ENCODE results near the gene ERP44. TPM values are rescaled to one million over a fixed set of nuclear protein-coding genes. Genes with fewer than 3 reads are reported as not detected.
"Not testable (repeated sequence)": the region's sequence is repeated elsewhere in the genome, so short reads cannot be mapped to it uniquely, and the experiment has no call there.

The ERP44 gene
- total RNA-seq, 1 donor = 18.2 TPM

DNA sequence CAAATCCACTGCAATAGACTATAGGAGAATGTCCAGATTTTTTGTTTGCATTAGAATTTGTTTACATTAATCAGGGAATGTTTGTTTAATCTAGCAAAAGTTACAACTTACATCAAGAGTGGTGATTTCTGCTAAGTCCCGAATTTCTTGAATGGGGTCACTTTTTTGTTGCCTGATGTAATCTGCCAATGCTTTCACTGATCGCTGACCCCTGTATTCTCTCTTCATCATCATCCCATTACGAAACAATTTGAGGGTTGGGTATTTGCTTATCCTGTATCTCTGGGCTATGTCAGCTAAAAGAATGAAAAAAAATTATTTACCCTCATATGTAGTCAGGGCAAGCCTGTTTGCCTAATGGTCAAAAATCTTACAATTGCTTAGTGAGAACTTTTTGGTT is 76.9 kb downstream of the ERP44 start:
- Histone ChIP-seq H3K27me3 (ENCODE audit: insufficient read depth, low read length) (no peaks in the 10 kb centered on the region), H3K9me3 (ENCODE audit: low read depth, low read length) (no peaks in the 10 kb centered on the region), H3K4me3 (ENCODE audit: low read length) (no peak overlapping the region), H3K4me1 (ENCODE audit: insufficient read depth, low read length) (no peaks in the 10 kb centered on the region)

DNA sequence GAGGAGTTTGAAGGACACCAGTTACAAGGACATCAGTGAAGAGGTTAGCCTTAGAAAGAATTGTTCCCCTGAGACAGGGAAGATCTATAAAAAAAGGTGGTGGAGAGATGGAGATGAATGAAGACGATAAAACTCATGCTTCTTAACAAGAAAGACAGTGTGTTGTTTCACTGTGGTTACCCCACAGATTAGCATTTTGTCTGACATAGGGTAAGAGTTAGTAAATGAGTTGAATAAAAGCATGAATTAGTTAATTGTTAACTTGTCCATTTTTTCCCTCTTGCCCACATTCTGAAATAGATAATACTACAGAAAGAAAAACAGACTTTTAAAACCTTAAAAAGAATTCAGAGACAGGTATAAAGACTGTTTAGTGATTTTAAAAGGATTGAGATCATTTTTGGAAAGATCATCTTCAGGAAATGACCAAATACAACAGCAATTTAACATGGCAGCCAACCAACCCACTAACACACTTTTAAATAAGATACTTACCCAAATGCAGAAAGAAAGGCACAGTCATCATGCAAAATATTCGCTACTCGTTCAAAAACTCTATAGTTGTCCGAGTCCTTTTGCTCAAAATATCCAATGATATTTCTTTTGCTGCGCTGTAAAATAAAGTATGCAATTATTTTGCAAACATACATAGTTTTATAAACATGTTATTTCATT is 78.5 kb downstream of the ERP44 start:
- Histone ChIP-seq H3K4me3 (ENCODE audit: low read length) (no peak overlapping the region), H3K27me3 (ENCODE audit: insufficient read depth, low read length) (no peaks in the 10 kb centered on the region), H3K9me3 (ENCODE audit: low read depth, low read length) (no peaks in the 10 kb centered on the region), H3K4me1 (ENCODE audit: insufficient read depth, low read length) (no peaks in the 10 kb centered on the region)

GRCh38 chr9:100019541-100019940 is 79.3 kb downstream of the ERP44 start:
- Histone ChIP-seq H3K4me3 (ENCODE audit: low read length) (no peak overlapping the region), H3K27me3 (ENCODE audit: insufficient read depth, low read length) (no peaks in the 10 kb centered on the region), H3K4me1 (ENCODE audit: insufficient read depth, low read length) (no peaks in the 10 kb centered on the region), H3K9me3 (ENCODE audit: low read depth, low read length) (no peaks in the 10 kb centered on the region)

DNA sequence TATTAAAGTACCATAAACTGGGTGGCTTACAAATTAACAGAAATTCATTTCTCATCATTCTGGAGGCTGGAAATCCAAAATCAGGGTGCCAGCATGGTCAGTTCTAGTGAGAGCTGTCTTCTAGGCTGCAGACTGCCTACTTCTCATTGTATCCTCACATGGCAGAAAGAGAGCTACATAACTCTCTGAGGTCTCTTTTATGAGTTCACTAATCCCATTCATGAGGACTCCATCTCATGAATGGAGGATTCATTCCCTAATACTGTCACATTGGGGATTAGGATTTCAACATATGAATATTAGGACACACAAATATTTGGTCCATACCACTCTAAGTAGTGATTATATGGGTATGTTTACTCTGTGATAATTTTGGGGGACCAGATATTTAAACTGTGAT is 84.0 kb downstream of the ERP44 start:
- Histone ChIP-seq H3K4me3 (ENCODE audit: low read length) (no peak overlapping the region), H3K9me3 (ENCODE audit: low read depth, low read length) (peaks cover 8% of the 10 kb centered on the region), H3K27me3 (ENCODE audit: insufficient read depth, low read length) (no peaks in the 10 kb centered on the region), H3K4me1 (ENCODE audit: insufficient read depth, low read length) (no peaks in the 10 kb centered on the region)

GRCh38 chr9:100013573-100013972 is 85.2 kb downstream of the ERP44 start:
- no peaks in the 10 kb centered on the region for H3K27me3 ChIP-seq (ENCODE audit: insufficient read depth, low read length)
- no peaks in the 10 kb centered on the region for H3K4me1 ChIP-seq (ENCODE audit: insufficient read depth, low read length)
- H3K9me3 ChIP-seq (ENCODE audit: low read depth, low read length) = peaks cover 8% of the 10 kb centered on the region
- no peak overlapping the region for H3K4me3 ChIP-seq (ENCODE audit: low read length)

GRCh38 chr9:100012279-100012678 is 86.5 kb downstream of the ERP44 start:
- H3K4me1 ChIP-seq (ENCODE audit: insufficient read depth, low read length) = no peaks in the 10 kb centered on the region
- no peak overlapping the region for H3K4me3 ChIP-seq (ENCODE audit: low read length)
- peaks cover 8% of the 10 kb centered on the region for H3K9me3 ChIP-seq (ENCODE audit: low read depth, low read length)
- no peaks in the 10 kb centered on the region for H3K27me3 ChIP-seq (ENCODE audit: insufficient read depth, low read length)

- H3K4me3 ChIP-seq (ENCODE audit: low read length) = no peak overlapping the region
- no peaks in the 10 kb centered on the region for H3K27me3 ChIP-seq (ENCODE audit: insufficient read depth, low read length)
- H3K9me3 ChIP-seq (ENCODE audit: low read depth, low read length) = peaks cover 8% of the 10 kb centered on the region
- H3K4me1 ChIP-seq (ENCODE audit: insufficient read depth, low read length) = no peaks in the 10 kb centered on the region
Observed at GRCh38 chr9:100011062-100011681, 87.6 kb downstream of the ERP44 start.

DNA sequence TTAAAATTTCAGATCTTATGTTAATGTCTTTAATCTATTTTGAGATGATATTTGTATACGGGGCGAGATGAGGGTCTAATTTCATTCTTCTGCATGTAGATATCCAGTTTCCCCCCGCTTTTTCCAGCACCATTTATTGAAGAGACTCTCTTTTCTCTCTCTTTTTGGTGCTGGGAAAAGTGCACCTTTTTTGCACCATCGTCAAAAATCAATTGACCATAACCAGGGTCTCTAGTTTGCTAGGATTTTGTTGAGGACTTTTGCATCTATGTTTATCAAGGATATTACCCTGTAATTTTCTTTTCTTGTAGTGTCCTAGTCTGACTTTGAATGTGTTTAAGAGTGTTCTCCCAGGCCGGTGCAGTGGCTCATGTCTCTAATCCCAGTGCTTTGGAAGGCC is 99.0 kb downstream of the ERP44 start:
- Histone ChIP-seq H3K27me3 (ENCODE audit: insufficient read depth, low read length) (no peaks in the 10 kb centered on the region), H3K9me3 (ENCODE audit: low read depth, low read length) (no peaks in the 10 kb centered on the region), H3K4me1 (ENCODE audit: insufficient read depth, low read length) (no peaks in the 10 kb centered on the region)

GRCh38 chr9:99998866-99999265 is 99.9 kb downstream of the ERP44 start:
- no peaks in the 10 kb centered on the region for H3K4me1 ChIP-seq (ENCODE audit: insufficient read depth, low read length)
- H3K4me3 ChIP-seq (ENCODE audit: low read length) = no peak overlapping the region
- no peaks in the 10 kb centered on the region for H3K27me3 ChIP-seq (ENCODE audit: insufficient read depth, low read length)
- H3K9me3 ChIP-seq (ENCODE audit: low read depth, low read length) = no peaks in the 10 kb centered on the region

More for the DNA sequence above, 99.0 kb downstream of the ERP44 start:
- no peak overlapping the region for H3K4me3 ChIP-seq (ENCODE audit: low read length)

DNA sequence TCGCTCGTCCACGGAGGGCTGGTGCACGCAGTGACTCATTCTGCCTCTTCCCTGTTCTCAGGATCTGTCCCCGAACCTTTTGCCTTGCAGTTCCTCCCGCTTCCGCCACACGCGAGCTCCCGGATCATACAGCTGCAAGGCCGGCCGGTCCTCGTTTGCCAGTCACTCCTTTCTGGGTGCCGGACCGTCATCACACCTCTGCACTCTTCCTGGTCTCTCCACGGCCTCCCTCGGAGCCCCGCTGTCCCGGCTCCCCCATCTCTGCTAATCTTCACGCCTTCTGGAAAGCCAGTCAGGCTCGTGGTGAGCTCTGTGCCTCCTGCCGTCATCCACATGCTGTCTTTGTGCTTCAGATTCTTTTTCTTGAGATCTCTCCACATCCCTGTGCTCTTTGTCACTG is 100.5 kb downstream of the ERP44 start:
- Histone ChIP-seq H3K4me3 (ENCODE audit: low read length) (no peak overlapping the region), H3K4me1 (ENCODE audit: insufficient read depth, low read length) (no peaks in the 10 kb centered on the region), H3K27me3 (ENCODE audit: insufficient read depth, low read length) (no peaks in the 10 kb centered on the region), H3K9me3 (ENCODE audit: low read depth, low read length) (no peaks in the 10 kb centered on the region)

- H3K9me3 ChIP-seq (ENCODE audit: low read depth, low read length); H3K4me3 ChIP-seq (ENCODE audit: low read length); H3K27me3 ChIP-seq (ENCODE audit: insufficient read depth, low read length); H3K4me1 ChIP-seq (ENCODE audit: insufficient read depth, low read length): not testable (repeated sequence)
Observed at GRCh38 chr9:99990508-99990907, 108.3 kb downstream of the ERP44 start.

DNA sequence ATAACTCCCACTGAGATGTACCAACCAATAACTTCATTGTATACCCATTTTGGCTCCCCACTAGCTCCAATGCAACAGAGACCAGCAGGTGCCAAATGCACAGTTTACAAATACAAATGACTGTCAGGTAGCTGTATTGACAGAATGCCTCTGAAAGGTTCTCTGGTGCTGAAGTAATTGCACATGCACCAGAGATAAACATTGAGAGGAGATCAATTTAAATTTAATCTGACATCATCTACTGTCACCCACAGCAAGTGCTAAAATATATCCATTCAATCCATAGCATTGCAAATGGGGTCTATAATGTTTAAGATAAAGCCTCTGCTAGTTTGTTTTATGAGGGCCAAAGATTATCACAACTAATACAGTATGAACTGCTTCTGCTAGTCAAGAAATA is 112.2 kb downstream of the ERP44 start:
- no peaks in the 10 kb centered on the region for H3K9me3 ChIP-seq (ENCODE audit: low read depth, low read length)
- H3K27me3 ChIP-seq (ENCODE audit: insufficient read depth, low read length) = no peaks in the 10 kb centered on the region
- no peaks in the 10 kb centered on the region for H3K4me1 ChIP-seq (ENCODE audit: insufficient read depth, low read length)

GRCh38 chr9:99980598-99980997 is 118.2 kb downstream of the ERP44 start:
- Histone ChIP-seq H3K9me3 (ENCODE audit: low read depth, low read length) (no peaks in the 10 kb centered on the region), H3K27me3 (ENCODE audit: insufficient read depth, low read length) (no peaks in the 10 kb centered on the region), H3K4me1 (ENCODE audit: insufficient read depth, low read length) (no peaks in the 10 kb centered on the region), H3K4me3 (ENCODE audit: low read length) (no peak overlapping the region)

More for the DNA sequence above, 112.2 kb downstream of the ERP44 start:
- H3K4me3 ChIP-seq (ENCODE audit: low read length) = no peak overlapping the region

DNA sequence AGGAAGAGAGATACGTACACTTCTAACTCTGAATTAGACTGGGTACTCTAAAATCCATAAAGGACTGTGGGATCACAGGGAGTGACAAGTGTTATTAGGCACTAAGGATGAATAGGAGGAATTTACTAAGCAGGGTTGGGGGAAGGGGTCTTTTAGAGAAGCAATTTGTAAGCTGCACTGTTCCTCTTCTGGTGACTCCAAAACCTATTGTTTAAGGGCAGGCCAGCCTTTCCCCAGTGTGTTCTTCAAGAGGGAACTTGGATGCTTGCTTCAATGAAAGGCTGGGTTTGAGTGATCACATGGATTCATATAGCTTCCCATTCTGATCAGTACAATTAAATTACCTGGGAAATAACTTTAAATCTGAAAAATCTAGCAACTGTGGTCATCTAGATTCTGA is 120.6 kb downstream of the ERP44 start:
- Histone ChIP-seq H3K9me3 (ENCODE audit: low read depth, low read length) (no peaks in the 10 kb centered on the region), H3K27me3 (ENCODE audit: insufficient read depth, low read length) (no peaks in the 10 kb centered on the region), H3K4me3 (ENCODE audit: low read length) (no peak overlapping the region), H3K4me1 (ENCODE audit: insufficient read depth, low read length) (no peaks in the 10 kb centered on the region)

GRCh38 chr9:99977033-99977792 is 121.6 kb downstream of the ERP44 start:
- Histone ChIP-seq H3K4me3 (ENCODE audit: low read length) (no peak overlapping the region), H3K4me1 (ENCODE audit: insufficient read depth, low read length) (no peaks in the 10 kb centered on the region), H3K27me3 (ENCODE audit: insufficient read depth, low read length) (no peaks in the 10 kb centered on the region), H3K9me3 (ENCODE audit: low read depth, low read length) (no peaks in the 10 kb centered on the region)

Measured in mononuclear cell (primary cell).